Epithelial cell of proximal tubule (primary cell): ENCODE data around the gene SGCA. TPM values are rescaled to one million over a fixed set of nuclear protein-coding genes. Genes with fewer than 3 reads are reported as not detected.

Experiments used
- DNase-seq: peaks from one replicate; pipeline ENCODE4 v3.0.0-alpha.2; 2011; ENCODE audit warnings: low read depth
- H3K4me3 ChIP-seq: 2 replicates; pipeline ENCODE4 v1.5.1; 2011; ENCODE audit warnings: low read depth, mild to moderate bottlenecking, low read length
- CTCF ChIP-seq: conservative IDR thresholded peaks from 2 replicates; pipeline ENCODE4 v1.5.1; 2012; ENCODE audit warnings: low read depth, mild to moderate bottlenecking, low read length
- total RNA-seq: library from RNA; depleted of rRNA; stranded (reverse); fragments of >200 nt; gene quantifications from 2 replicates; pipeline ENCODE4 v1.2.3, GENCODE V29; 2015

Gene SGCA
- total RNA-seq, 1 donor from 2014 or later: 0.69 TPM

DNA sequence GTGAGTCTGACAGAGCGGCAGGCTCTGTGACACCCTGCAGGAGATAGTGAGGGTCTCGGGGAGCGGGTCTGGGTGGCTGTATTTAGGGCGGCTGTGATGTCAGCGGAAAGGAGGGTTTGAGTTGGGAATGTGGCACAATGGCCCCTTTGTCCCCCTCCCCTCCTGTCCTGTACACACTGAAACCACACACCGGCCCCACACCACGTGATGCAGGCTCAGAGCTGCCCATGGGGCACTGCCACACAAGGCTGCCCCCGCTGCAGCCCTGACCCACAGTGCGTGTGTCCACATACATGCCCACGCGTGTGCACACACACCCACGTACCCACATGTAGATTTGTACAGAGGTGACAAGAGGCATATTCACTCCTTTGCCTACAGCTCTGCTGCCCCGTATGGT is 15.3 kb downstream of the SGCA start:
- no peak overlapping the region for H3K4me3 ChIP-seq
- DNase-seq: no peak
- TF ChIP-seq CTCF: no peak

GRCh38 chr17:50181591-50182560 is 16.1 kb downstream of the SGCA start:
- no peak for TF ChIP-seq CTCF
- no peak for DNase-seq
- no peak overlapping the region for H3K4me3 ChIP-seq

DNA sequence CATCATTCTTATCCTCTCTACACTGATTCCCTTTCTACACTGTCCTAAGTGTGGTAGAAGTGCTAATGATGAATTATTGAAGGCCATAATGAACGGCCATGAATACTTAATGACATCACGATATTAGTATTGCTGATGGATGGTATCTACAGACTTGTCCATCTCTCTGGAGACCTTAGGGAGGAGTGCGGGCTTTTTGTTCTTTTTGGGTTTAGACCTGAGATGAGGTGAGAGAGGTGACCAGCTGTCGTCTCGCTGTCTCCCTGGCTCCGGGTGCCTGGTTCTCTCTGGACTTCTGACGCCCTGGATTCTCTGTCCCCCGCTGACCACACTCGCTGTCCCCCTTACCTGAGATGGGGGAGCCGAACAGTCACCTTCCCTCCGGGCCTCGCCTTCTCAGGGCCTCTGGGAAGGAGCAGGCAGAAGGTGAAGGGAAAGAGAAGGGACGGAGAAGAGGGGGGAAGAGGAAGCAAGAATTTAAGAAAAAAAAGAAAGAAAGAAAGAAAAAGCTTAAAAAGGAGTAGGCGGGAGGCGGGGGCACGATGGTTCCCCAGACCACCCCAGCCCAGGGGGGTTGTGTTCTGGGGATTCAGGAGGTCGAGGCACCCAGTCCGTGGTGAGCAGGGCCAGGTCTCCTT is 17.1 kb downstream of the SGCA start:
- no peak for DNase-seq
- TF ChIP-seq CTCF: no peak
- H3K4me3 ChIP-seq: no peak overlapping the region

DNA sequence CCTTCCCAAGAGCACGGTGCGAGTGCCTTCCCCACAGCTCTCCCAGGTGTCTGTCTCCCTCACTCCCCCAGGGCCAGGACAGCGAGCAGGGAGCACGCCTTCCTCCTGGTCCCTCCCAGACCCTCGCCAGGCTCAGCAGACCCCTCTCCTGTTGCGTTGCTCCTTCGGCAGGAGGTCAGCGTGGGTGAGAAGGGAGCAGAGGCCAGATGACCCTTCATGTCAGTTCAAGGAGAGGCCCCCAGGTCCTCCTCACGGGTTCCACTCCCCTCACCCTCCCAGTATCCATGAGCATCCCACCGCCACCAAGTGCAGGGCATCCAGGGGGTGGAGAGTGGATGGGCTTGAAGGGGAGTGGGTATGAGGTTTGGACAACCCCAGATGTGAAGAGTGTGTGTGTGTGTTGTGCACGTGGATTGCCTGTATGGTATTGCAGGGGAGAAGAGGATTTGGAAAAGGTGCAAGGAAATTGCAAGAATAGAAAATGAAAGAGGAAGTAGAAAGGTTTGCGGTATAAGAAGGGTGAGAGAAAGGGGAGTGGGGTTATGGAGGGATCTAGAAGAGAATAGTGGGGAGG is 17.7 kb downstream of the SGCA start:
- TF ChIP-seq CTCF: no peak
- DNase-seq: no peak
- H3K4me3 ChIP-seq: no peak overlapping the region

DNA sequence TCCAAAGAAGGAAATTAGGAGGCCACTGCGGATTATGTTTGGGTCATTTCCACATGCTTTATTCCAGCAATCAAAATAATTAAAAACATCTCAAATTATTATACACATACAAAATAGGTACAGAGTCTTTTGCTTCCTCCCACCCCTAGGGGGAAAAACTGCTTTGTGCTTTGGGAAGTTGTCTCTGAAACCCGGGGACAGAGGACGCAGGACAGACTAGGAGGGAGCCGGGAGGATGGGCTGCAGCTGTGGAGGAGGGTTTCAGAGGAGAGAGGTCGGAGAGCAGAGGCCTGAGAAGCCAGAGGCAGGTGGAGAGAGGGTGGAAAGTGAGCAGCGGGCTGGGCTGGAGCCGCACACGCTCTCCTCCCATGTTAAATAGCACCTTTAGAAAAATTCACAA is 18.3 kb downstream of the SGCA start:
- TF ChIP-seq CTCF: no peak
- H3K4me3 ChIP-seq: no peak overlapping the region
- no peak for DNase-seq

GRCh38 chr17:50184611-50185398 is 19.0 kb downstream of the SGCA start:
- H3K4me3 ChIP-seq: no peak overlapping the region
- DNase-seq: no peak
- no peak for TF ChIP-seq CTCF
